PC-3 (cell line): ENCODE measurements around the gene ATN1.

Experiments
- EZH2 ChIP-seq: fragments of 300-600 bp; sonication (generic); IDR thresholded peaks from one replicate; pipeline ENCODE4 v1.6.1; 2017; ENCODE audit warnings: antibody characterized with exemption, mild to moderate bottlenecking, low read length; ENCODE audit not compliant: unreplicated experiment
- EZH2phosphoT487 ChIP-seq: fragments of 300-600 bp; sonication (generic); IDR thresholded peaks from 2 replicates; pipeline ENCODE4 v1.6.1; 2018; ENCODE audit warnings: mild to moderate bottlenecking, antibody characterized with exemption, low read length, borderline replicate concordance
- TF ChIP-seq, protein P1 (sequence below): fragments of 300-600 bp; sonication (generic); conservative IDR thresholded peaks from 2 replicates; pipeline ENCODE4 v1.5.1; 2017; ENCODE audit warnings: antibody characterized with exemption, low read depth, mild to moderate bottlenecking, low read length

DNA sequence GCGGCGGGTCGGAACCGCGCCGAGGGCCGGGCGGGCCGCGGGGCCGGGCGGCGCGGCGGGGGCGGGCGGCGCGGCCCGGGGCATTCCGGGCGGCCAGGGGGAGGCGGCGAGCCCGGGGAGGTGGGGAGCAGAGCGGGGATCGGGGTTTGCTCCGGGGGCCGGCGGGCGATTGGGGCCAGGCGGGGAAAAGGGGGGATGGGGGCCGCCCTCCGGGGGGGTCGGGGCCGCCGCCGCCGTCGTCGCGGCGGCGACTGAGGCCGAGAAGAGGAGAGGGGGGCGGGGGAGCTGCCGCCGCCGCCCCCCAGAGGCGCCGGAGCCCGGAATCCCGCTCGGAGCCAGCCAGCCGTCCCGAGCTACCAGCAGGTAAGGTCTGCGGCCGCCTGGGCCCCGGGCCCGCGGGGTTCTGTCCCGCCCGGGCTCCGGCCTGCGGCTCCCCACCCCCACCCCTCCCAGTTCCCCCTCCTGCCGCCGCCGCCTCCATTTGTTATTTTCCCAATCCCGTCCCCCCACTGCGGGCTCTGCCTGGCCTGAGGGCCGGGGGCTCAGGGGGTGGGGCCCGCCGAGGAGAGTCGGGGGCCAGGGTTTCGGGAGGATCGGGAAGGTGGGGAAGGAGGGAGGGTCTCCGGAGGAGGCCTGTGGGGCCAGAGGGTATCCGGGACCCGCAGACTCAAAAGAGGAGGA is 403 bp downstream of the ATN1 start:
- TF ChIP-seq EZH2: no peak
- TF ChIP-seq, protein P1, sequence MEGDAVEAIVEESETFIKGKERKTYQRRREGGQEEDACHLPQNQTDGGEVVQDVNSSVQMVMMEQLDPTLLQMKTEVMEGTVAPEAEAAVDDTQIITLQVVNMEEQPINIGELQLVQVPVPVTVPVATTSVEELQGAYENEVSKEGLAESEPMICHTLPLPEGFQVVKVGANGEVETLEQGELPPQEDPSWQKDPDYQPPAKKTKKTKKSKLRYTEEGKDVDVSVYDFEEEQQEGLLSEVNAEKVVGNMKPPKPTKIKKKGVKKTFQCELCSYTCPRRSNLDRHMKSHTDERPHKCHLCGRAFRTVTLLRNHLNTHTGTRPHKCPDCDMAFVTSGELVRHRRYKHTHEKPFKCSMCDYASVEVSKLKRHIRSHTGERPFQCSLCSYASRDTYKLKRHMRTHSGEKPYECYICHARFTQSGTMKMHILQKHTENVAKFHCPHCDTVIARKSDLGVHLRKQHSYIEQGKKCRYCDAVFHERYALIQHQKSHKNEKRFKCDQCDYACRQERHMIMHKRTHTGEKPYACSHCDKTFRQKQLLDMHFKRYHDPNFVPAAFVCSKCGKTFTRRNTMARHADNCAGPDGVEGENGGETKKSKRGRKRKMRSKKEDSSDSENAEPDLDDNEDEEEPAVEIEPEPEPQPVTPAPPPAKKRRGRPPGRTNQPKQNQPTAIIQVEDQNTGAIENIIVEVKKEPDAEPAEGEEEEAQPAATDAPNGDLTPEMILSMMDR: no peak
- no peak for TF ChIP-seq EZH2phosphoT487
